T-helper 9 cell (primary cell): ENCODE measurements around the gene TYMS.

Experiments used
- DNase-seq: peaks from one replicate; pipeline ENCODE4 v3.0.0-alpha.2; 2020

Gene TYMS

DNA sequence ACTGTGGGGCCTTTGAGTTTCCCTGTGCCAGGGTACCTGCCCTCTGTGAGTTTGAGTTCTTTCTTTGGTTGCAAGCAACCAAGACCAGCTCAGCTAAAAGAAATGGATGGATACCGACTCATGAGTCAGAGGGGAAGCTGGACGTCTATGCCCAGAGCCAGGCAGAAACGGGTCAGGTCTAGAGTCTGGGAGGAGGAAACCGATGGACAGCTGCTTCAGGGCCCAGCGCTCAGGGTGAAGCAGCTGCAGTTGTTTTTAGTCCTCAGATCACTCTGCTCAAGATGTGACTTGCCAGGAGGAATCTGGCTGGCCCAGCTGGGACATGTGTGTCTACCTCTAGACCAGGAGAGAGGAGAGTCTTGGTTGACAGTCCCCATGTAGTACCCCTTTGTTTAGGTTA lies 10.1 kb upstream of the TYMS start:
- DNase-seq: no peak

GRCh38 chr18:649341-649740 lies 8.1 kb upstream of the TYMS start:
- no peak for DNase-seq

DNA sequence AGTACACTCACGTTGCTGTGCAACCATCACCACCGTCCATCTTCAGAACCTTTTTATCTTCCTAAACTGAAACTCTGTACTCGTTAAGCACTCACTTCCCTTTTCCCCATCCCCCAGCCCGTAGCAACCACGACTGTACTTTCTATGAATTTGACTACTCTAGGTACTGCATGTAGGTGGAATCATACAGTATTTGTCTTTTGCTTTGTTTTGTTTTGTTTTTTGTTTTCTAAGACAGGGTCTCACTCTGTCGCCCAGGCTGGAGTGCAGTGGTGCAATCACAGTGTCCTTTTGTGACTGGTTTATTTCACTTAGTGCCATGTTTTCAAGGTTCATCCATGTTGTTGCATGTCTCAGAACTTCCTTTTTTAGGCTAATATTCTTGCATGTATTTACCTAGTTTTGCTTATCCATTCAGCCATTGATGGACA lies 7.0 kb upstream of the TYMS start:
- DNase-seq: no peak

DNA sequence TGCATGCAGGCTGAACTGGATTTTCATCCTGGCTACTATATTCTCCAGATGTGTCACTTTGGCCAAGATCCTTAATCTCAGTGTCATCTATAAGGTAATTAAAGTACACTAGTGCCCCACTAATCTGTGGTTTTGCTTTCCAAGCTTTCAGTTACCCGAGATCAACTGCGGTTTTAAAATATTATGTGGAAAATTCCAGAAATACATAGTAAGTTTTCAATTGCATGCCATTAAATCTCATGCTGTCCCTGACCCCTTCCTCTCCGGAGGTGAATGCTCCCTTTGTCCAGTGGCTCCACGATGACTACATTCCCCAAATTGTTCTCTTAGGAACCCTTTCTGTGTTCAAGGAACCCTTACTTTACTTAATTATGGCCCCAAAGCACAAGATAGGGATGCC lies 5.3 kb upstream of the TYMS start:
- DNase-seq: no peak

- no peak for DNase-seq
Measured at GRCh38 chr18:653512-653911, 3.9 kb upstream of the TYMS start.

- DNase-seq: no peak
Measured at GRCh38 chr18:654601-655000, 2.9 kb upstream of the TYMS start.

GRCh38 chr18:655445-655844 lies 2.0 kb upstream of the TYMS start:
- DNase-seq: no peak

DNA sequence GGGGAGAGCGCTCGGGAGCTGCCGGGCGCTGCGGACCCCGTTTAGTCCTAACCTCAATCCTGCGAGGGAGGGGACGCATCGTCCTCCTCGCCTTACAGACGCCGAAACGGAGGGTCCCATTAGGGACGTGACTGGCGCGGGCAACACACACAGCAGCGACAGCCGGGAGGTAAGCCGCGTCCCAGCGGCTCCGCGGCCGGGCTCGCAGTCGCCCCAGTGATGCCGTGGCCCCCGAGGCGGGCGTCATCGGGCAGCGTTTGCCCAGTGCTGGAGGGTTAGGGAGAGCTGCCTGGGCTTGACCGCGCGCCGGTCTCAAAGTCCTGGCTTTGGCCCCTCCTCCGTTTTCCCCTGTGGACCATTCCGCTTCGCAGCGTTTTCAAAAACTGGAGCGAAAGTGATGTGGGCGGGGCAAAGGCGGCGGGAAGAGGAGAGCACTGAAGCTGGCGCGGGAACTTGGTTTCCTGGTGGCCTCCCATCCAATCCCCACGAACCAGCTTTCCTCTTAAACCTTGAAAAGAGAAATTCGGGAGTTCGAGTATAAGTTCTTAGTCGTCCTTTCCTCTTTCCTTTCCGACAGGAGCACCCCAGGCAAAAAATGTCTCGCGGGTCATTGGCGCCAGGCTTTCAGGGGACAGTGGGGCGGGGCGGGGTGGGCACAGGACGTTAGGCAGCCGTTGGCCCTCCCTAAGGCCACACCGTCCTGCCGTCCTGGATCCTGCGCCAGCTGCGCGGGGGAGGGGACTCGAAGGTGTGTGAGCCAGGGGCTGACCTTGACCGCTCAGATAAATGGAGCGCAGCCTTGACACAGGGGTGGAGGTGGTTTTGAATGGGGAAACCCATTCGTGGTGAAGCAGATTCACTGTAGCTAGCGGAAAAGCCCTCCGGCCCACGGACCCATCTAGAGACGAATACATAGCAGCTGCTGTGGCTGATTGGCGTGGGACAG lies 821 bp downstream of the TYMS start:
- DNase-seq: peak; percentile 12

- DNase-seq: no peak
Measured at GRCh38 chr18:658947-659533, 1.6 kb downstream of the TYMS start.

DNA sequence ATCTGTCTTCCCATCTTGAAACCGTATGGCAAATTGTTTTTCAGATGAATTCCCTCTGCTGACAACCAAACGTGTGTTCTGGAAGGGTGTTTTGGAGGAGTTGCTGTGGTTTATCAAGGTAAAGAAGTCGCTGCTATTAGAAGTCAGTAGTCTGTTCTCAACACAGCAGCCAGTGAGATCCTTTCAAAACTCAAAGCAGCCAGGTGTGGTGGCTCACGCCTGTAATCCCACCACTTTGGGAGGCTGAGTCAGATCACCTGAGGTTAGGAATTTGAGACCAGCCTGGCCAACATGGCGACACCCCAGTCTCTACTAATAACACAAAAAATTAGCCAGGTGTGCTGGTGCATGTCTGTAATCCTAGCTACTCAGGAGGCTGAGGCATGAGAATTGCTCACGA lies 2.1 kb downstream of the TYMS start:
- DNase-seq: no peak

DNA sequence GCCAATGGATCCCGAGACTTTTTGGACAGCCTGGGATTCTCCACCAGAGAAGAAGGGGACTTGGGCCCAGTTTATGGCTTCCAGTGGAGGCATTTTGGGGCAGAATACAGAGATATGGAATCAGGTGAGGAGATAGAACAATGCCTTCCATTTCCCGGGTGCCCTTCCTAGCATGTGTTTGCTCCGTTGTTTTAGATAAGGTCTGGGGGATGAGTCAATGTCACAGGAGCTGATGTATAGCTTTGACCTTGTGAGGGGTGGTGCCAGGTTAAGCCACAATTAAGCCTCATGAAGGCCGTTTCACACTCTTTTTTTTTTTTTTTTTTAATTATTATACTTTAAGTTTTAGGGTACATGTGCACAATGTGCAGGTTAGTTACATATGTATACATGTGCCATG lies 4.7 kb downstream of the TYMS start:
- DNase-seq: no peak

DNA sequence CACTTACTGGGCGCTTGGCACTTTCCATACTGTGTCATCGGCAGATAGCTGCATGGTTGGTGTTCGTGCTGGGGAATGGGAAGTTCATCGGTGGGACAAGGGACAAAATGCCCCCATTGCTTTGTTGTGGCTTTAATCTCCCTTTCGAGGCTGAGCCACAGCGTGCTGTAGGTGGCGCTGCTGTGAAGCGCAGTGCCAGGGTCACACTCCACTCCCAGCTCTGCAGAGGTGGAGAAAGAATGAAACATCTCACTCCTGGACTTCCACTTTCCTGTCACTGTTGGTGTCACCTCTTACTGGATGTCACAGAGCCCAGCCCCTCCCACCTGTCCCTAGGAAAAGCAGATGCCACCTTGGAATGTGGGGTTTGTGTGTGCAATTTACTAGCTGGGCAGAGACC lies 8.7 kb downstream of the TYMS start:
- DNase-seq: no peak

DNA sequence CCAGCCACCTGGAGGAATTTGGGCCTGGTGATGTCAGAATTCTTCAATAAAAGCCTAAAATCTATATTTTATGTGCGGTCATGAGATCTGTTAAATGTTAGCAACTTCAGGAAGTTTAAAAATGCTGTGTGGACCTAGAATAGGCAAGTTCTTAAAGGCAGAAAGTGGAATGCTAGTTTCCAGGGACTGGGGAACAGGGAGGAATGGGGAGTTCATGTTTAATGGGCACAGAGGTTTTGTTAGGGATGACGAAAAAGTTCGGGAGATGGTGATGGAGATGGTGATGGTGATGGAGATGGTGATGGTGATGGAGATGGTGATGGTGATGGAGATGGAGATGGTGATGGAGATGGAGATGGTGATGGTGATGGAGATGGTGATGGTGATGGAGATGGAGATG lies 9.2 kb downstream of the TYMS start:
- no peak for DNase-seq

- no peak for DNase-seq
Measured at GRCh38 chr18:668260-668659, 10.8 kb downstream of the TYMS start.

DNA sequence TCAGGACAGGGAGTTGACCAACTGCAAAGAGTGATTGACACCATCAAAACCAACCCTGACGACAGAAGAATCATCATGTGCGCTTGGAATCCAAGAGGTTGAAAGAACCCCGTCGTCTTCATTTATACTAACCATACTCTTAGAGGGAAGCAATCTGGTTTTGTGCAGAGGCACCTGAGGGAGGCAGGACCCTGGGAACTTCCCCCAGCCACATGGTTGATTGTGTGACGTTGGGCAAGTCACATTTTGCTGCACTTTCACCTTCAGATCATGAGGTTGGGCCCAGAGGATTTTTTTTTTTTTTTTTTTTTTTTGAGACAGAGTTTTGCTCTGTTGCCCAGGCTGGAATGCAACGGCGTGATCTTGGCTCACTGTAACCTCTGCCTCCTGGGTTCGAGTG lies 11.6 kb downstream of the TYMS start:
- no peak for DNase-seq

- no peak for DNase-seq
Measured at GRCh38 chr18:670522-670921, 13.1 kb downstream of the TYMS start.

- no peak for DNase-seq
Measured at GRCh38 chr18:671405-671804, 14.0 kb downstream of the TYMS start.

- no peak for DNase-seq
Measured at GRCh38 chr18:673317-673716, 15.9 kb downstream of the TYMS start.

DNA sequence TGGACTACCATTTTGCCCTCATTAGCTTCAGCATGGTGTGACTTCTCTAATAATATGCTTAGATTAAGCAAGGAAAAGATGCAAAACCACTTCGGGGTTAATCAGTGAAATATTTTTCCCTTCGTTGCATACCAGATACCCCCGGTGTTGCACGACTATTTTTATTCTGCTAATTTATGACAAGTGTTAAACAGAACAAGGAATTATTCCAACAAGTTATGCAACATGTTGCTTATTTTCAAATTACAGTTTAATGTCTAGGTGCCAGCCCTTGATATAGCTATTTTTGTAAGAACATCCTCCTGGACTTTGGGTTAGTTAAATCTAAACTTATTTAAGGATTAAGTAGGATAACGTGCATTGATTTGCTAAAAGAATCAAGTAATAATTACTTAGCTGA lies 16.3 kb downstream of the TYMS start:
- no peak for DNase-seq

GRCh38 chr18:675307-675706 lies 17.9 kb downstream of the TYMS start:
- DNase-seq: no peak

GRCh38 chr18:676069-676468 lies 18.6 kb downstream of the TYMS start:
- DNase-seq: no peak

DNA sequence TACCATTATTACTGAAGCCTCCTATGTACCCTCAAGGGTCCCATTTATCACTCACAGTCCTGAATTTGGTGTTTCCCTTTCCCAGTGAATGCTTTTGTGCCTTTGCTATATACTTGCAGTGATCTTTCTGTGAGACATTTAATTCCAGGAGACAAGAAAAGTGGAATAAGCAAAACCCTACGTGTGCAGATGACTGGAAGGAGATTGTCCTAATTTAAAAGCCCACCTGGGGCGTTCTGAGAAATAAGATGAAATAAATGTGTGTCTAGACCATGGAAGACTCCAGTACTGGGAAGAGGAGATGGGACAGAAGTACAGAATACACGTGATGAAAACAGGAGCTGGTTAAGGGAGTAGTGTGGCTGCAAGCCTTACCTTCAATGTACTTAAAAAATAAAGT lies 19.3 kb downstream of the TYMS start:
- DNase-seq: no peak

- DNase-seq: no peak
Measured at GRCh38 chr18:677145-677544, 19.7 kb downstream of the TYMS start.

DNA sequence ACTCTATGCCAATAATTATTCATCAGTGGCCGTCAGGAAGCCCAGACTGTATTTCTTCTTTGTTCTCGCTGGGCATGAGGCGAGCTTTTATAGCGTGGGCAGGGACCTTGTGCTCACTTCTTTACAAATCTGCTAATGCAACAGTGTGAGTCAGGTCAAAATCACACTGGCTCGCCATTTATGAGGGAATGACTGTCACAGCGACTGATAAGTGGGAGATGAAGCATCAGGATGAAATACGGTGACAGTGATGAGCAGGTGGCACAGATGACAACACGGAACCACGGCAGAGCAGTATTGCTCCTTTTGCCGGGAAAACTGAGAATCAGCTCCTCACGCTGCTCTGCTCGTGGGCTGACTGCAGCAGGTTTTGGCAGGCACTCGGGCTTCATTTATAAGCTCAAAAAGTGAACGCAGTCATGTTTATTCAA lies 20.5 kb downstream of the TYMS start:
- no peak for DNase-seq
